ENCODE results near the gene PTPRM.

Gene PTPRM

GRCh38 chr18:7990670-7991069, 423.6 kb downstream of the PTPRM start:
- Histone ChIP-seq H3K4me1 (ENCODE audit: insufficient read depth, low read length) (no peaks in the 10 kb centered on the region), H2AFZ (ENCODE audit: low read depth, low read length) (no peak overlapping the region), H3K36me3 (ENCODE audit: insufficient read depth, low read length) (no peaks in the 10 kb centered on the region), H3K9ac (ENCODE audit: low read depth, low read length) (no peak overlapping the region), H4K20me1 (ENCODE audit: insufficient read depth, low read length) (no peaks in the 10 kb centered on the region), H3K27ac (ENCODE audit: low read length) (no peak overlapping the region), H3K79me2 (ENCODE audit: insufficient read depth, low read length) (no peaks in the 10 kb centered on the region), H3K4me2 (ENCODE audit: insufficient read depth, low read length) (no peak overlapping the region), H3K9me3 (ENCODE audit: insufficient read depth, low read length, severe bottlenecking) (no peaks in the 10 kb centered on the region), H3K27me3 (ENCODE audit: insufficient read depth, low read length, poor library complexity) (no peaks in the 10 kb centered on the region), H3K4me3 (ENCODE audit: low read depth in 1 of 2, low read length in 2 of 2) (no peak overlapping the region)
- DNase-seq = no peak
- no peak for TF ChIP-seq CTCF (IDR thresholded peaks at IDR 0.05; ENCODE audit: borderline replicate concordance, extremely low read depth, low read length, poor library complexity, severe bottlenecking)
- TF ChIP-seq EZH2 (IDR thresholded peaks at IDR 0.05; ENCODE audit: borderline replicate concordance, low read depth, low read length, severe bottlenecking) = no peak
- ATAC-seq (ENCODE audit: insufficient read depth, low read depth) = no peak

- no peaks in the 10 kb centered on the region for H3K4me1 ChIP-seq (ENCODE audit: insufficient read depth, low read length)
- no peak overlapping the region; the same call in 1 of the 2 replicates for H2AFZ ChIP-seq (ENCODE audit: low read depth, low read length)
- no peaks in the 10 kb centered on the region for H3K9me3 ChIP-seq (ENCODE audit: insufficient read depth, low read length, severe bottlenecking)
- no peak overlapping the region for H3K27ac ChIP-seq (ENCODE audit: low read length)
- H3K4me2 ChIP-seq (ENCODE audit: insufficient read depth, low read length) = no peak overlapping the region
- ATAC-seq (ENCODE audit: insufficient read depth, low read depth) (no peak), DNase-seq (no peak)
- no peaks in the 10 kb centered on the region for H3K79me2 ChIP-seq (ENCODE audit: insufficient read depth, low read length)
- H3K4me3 ChIP-seq (ENCODE audit: low read depth in 1 of 2, low read length in 2 of 2) = no peak overlapping the region
- TF ChIP-seq EZH2 (IDR thresholded peaks at IDR 0.05; ENCODE audit: borderline replicate concordance, low read depth, low read length, severe bottlenecking) = no peak
- no peak for TF ChIP-seq CTCF (IDR thresholded peaks at IDR 0.05; ENCODE audit: borderline replicate concordance, extremely low read depth, low read length, poor library complexity, severe bottlenecking)
- H4K20me1 ChIP-seq (ENCODE audit: insufficient read depth, low read length) = no peaks in the 10 kb centered on the region
- no peaks in the 10 kb centered on the region for H3K36me3 ChIP-seq (ENCODE audit: insufficient read depth, low read length)
- no peak overlapping the region for H3K9ac ChIP-seq (ENCODE audit: low read depth, low read length)
- peaks cover 4% of the 10 kb centered on the region for H3K27me3 ChIP-seq (ENCODE audit: insufficient read depth, low read length, poor library complexity)
Observed at GRCh38 chr18:8001711-8002301, 434.7 kb downstream of the PTPRM start.

GRCh38 chr18:8003878-8004675, 437.0 kb downstream of the PTPRM start:
- Histone ChIP-seq H3K4me3 (ENCODE audit: low read depth in 1 of 2, low read length in 2 of 2) (no peak overlapping the region), H3K27me3 (ENCODE audit: insufficient read depth, low read length, poor library complexity) (peaks cover 4% of the 10 kb centered on the region), H4K20me1 (ENCODE audit: insufficient read depth, low read length) (no peaks in the 10 kb centered on the region), H3K9me3 (ENCODE audit: insufficient read depth, low read length, severe bottlenecking) (no peaks in the 10 kb centered on the region), H3K4me1 (ENCODE audit: insufficient read depth, low read length) (no peaks in the 10 kb centered on the region), H3K79me2 (ENCODE audit: insufficient read depth, low read length) (no peaks in the 10 kb centered on the region), H3K27ac (ENCODE audit: low read length) (no peak overlapping the region), H2AFZ (ENCODE audit: low read depth, low read length) (no peak overlapping the region), H3K36me3 (ENCODE audit: insufficient read depth, low read length) (no peaks in the 10 kb centered on the region), H3K4me2 (ENCODE audit: insufficient read depth, low read length) (no peak overlapping the region), H3K9ac (ENCODE audit: low read depth, low read length) (no peak overlapping the region)
- TF ChIP-seq EZH2 (IDR thresholded peaks at IDR 0.05; ENCODE audit: borderline replicate concordance, low read depth, low read length, severe bottlenecking) (no peak), CTCF (IDR thresholded peaks at IDR 0.05; ENCODE audit: borderline replicate concordance, extremely low read depth, low read length, poor library complexity, severe bottlenecking) (no peak)
- ATAC-seq (ENCODE audit: insufficient read depth, low read depth) = no peak
- no peak for DNase-seq

All from DND-41 (cell line).